NCI-H748 treated with DMSO at 0.1 percent for 48 hours (cell line): ENCODE results near the gene CUL1.

ENCODE experiments used
- DNase-seq: peaks from one replicate; lab custom pipeline; 2025; lab: John Stamatoyannopoulos, UW

Gene CUL1

GRCh38 chr7:148761499-148762278, 63.0 kb downstream of the CUL1 start:
- no peak for DNase-seq

- no peak for DNase-seq
Observed at GRCh38 chr7:148763622-148764021, 64.9 kb downstream of the CUL1 start.

GRCh38 chr7:148770004-148770403, 71.3 kb downstream of the CUL1 start:
- no peak for DNase-seq

GRCh38 chr7:148772297-148773089, 73.8 kb downstream of the CUL1 start:
- no peak for DNase-seq

- no peak for DNase-seq
Observed at GRCh38 chr7:148773334-148773733, 74.6 kb downstream of the CUL1 start.

- DNase-seq = no peak
Observed at GRCh38 chr7:148774471-148774870, 75.8 kb downstream of the CUL1 start.

GRCh38 chr7:148782757-148783456, 84.2 kb downstream of the CUL1 start:
- no peak for DNase-seq

GRCh38 chr7:148783801-148784527, 85.3 kb downstream of the CUL1 start:
- DNase-seq = no peak

- DNase-seq = no peak
Observed at GRCh38 chr7:148787571-148788295, 89.0 kb downstream of the CUL1 start.

- DNase-seq = no peak
Observed at GRCh38 chr7:148789220-148789619, 90.5 kb downstream of the CUL1 start.

GRCh38 chr7:148790131-148790726, 91.5 kb downstream of the CUL1 start:
- DNase-seq = no peak

- no peak for DNase-seq
Observed at GRCh38 chr7:148790850-148791249, 92.1 kb downstream of the CUL1 start.

GRCh38 chr7:148791546-148791945, 92.8 kb downstream of the CUL1 start:
- no peak for DNase-seq

- DNase-seq = no peak
Observed at GRCh38 chr7:148793590-148793989, 94.9 kb downstream of the CUL1 start.

- DNase-seq = no peak
Observed at GRCh38 chr7:148794476-148794875, 95.8 kb downstream of the CUL1 start.

- DNase-seq = no peak
Observed at GRCh38 chr7:148796841-148797240, 98.1 kb downstream of the CUL1 start.

- no peak for DNase-seq
Observed at GRCh38 chr7:148799893-148800555, 101.3 kb downstream of the CUL1 start.

GRCh38 chr7:148800677-148801076, 102.0 kb downstream of the CUL1 start:
- no peak for DNase-seq

- no peak for DNase-seq
Observed at GRCh38 chr7:148802101-148802493, 103.4 kb downstream of the CUL1 start.

- DNase-seq = no peak
Observed at GRCh38 chr7:148803094-148803493, 104.4 kb downstream of the CUL1 start.
